CD4-positive, alpha-beta T cell treated with Interleukin-1 beta for 1 hour (primary cell): ENCODE data around the gene RAP2C.

Source experiments
- DNase-seq, 2 donors: peaks; one replicate each; pipeline ENCODE4 v3.0.0-alpha.2; 2020 to 2022

Gene RAP2C

DNA sequence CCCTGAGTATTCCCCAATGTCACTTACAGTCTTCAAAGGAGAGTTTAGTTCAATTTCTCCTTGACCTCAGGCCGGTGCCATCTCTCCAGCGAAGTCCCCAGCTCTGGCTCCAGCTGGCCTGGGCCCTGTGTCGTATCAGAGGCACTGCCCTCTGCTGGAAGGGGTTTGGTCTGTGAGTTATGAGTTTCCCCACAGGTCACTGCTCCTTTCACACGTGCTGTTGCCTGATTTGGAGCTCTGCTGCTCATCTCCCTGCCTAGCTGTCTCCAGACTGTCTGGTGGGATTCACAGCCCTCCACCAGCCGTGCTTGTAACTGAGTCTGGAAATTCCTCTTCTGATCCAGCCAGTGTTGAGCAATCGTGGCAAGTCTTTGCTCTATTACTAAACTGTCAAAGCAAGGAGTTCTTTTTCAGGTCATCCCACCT is at the start of gene RAP2C:
Gene RAP2C (minus strand): TSS at position 105 of the 426 bp plus-strand sequence. CDS start 2,179 bp downstream, outside the sequence.
- peak; percentile 73 to 74 for DNase-seq

DNA sequence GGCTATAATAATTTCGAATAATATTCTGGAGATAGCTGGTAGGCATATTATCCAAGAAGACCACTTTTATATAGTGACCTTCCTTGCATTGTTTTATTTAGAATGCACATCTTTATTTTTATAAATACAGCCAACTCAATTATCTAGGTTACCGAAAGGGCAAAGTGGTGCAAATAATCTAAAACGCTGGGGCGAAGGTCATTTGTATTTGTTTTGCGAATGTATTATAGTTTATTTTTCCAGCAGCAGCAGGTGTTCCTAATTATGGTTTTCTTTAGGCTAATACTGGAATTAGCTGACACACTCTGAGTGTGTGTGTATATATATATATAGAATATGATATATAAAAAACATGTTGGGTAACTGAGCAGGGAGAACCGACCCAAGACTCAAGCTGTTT is 48.1 kb upstream of the RAP2C start:
- DNase-seq, result no peak

DNA sequence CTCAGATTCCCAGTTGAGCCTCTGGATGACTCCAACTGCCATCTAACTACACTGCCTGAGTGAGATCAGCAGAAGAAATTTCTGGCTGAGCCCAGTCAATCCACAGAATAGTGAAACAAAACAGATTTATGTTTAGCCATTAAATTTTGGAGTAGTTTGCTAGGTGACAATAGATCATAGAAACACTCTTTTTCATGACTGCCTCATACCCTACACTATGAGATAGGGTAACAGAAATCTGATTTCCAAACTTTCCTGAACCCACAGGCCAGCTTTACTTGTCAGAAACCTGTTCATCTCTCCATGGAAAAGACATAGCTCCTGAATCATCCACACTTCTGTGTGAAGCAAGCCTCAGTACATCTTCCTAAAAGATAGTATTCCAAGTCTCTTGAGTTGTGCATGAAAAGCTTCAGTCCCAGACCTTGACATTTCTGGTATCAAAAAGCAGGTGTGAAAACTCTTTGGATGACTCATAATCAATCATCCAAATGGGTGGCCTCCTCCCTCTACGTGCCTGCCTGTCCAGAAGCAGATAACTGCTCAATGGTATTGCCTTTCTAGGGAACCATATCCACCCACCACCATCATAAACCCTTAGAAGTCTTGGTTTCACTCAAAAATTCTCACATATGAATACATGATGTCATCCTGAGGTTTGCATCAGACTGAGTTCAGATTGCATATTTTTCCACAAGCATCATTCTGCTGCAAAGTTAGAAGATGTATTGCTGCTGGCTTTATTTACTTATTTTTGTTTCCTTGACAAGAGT is 47.5 kb upstream of the RAP2C start:
- no peak for DNase-seq

DNA sequence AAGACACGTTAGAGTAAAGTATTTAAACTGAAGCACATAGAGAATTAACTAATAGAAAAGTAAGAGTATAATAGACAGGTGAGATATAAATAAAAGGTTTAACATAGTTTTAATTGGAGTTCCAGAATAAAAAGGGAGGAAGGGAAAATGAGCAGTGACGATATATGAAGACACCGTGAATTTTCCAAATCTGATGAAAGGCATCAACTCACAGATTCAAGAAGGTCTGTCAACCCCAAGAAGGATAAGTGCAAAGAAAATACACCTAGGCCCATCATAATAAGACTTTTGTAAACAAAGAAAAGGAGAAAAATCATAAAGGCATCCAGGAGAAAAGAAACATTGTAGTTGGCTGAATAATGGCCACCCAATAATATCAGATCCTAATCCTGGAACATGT is 43.9 kb upstream of the RAP2C start:
- DNase-seq, result no peak

DNA sequence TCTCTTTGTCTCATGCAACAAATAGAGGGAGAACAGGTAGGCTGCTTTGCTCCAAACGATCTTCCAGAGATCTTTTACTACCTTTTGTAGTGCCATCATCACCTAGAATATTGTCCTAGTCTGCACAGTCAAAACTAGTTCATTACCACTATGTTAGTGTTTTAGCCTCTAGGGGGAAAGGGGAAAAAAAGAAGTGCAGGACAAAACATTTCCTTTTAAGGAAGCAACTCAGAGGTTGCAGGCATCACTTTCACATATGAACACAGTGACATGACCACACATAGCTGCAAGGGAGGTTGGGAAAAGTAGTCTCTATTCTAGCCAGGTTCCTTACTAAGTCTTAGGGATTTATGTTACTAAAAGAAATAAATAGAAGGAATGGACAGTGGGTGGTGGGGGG is 39.3 kb upstream of the RAP2C start:
- no peak for DNase-seq

DNA sequence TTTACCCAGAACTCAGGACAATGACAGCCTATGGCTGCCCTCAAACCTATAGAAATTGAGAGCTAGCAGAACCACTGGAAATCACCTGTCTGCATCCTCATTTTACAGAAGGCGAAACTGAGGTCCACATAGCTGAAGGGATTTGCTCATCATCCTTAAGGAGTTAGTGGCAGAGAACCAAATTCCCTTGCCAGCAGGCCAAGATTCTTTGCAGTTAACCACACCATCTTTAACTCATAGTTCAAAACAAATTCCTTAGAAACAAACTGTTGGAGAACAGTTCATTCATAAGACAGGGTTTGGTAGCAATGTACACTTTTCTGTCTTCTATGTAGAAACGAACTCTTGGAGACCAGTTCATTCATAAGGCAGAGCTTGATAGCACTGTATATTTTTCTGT is 37.9 kb upstream of the RAP2C start:
- no peak for DNase-seq

DNA sequence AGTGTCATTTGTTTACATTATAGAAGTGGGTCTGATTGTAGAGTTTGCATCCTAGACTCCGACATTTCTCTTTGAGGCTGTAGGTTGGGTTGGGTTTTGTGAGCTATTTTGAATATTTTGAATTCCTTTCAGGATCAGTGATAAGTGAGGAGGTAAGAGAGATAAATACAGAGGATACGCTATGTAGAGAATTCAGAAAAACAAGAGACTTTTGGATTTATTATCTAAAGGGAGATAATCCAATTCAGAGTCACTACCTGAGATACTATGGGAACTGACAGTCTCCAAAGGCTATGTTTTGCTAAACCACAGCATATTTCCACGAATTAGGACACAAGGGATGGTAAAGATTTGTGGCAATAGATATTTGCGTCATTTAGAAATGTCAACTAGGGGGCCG is 16.9 kb upstream of the RAP2C start:
- DNase-seq, result no peak

DNA sequence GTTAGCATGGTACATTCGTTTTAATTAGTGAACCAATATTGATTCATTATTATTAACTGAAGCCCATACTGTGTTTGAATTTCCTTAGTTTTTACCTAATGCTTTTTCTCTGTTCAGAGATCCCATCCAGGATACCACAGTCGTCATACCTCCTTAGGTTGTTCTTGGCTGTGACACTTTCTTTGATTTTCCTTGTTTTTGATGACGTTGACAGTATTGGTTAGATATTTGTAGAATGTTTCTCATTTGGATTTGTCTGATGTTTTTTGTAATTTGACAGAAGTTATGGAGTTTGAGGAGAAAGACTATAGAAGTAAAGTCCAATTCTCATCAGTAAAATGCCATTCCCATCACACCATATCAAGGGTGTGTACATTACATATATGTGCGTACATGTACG is 16.2 kb upstream of the RAP2C start:
- DNase-seq, result no peak

DNA sequence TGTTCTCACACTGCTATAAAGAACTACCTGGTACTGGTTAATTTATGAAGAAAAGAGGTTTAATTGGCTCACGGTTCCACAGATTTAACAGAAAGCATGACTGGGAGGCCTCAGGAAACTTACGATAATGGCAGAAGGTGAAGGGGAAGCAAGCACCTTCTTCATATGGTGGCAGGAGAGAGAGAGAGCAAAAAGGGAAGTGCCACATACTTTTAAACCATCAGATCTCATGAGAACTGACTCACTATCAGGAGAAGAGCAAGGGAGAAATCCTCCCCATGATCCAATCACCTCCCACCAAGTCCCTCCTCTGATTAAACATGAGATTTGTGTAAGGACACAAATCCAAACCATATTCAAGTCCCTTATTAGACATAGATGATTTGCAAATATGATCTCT is 12.3 kb upstream of the RAP2C start:
- DNase-seq, result no peak

DNA sequence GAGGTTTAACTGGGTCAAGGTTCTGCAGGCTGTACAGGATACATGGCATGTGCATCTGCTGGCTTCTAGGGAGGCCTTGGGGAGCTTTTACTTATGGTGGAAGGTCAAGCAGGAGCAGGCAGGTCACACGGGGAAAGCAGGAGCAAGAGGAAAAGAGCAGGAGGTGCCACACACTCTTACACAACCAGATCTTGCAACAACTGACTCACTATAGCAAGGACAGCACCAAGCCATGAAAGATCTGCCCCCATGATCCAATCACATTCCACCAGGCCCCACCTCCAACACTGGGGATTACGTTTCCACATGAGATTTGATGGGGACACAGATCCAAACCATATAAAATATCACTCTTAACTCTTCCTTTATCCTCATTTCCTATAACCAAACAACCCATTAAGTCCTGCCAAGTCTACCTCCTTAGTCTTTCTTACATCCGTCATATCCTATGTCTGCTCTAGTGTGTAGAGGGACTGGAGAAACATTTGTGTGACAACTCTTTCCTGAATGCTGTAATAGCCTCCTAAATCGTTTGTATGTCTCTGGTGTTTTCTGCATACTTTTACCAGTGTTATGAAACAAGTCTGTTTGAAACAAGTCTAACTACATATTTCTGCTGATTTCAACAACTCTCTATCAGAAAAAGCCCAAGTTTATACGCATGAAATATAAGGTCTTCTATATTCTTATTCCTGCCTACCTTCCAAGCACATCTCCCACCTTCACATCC is 8.3 kb upstream of the RAP2C start:
- no peak for DNase-seq

DNA sequence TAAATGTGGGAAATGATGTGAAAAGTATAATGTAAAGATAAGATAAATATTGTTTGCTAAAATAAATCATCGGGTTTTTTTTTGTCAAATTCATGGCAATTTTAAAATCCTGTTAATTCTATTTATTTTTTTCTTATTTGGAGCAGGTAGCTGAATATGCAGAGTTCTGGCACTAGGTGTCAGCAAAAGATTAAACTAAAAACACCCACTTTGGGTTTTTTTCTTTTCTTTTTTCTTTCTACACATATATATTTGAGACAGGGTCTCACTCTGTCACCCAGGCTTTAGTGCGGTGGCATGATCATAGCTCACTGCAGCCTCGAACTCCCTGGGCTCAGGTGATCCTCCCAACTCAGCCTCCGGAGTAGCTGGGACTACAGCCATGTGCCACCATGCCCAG is 6.9 kb upstream of the RAP2C start:
- no peak for DNase-seq

DNA sequence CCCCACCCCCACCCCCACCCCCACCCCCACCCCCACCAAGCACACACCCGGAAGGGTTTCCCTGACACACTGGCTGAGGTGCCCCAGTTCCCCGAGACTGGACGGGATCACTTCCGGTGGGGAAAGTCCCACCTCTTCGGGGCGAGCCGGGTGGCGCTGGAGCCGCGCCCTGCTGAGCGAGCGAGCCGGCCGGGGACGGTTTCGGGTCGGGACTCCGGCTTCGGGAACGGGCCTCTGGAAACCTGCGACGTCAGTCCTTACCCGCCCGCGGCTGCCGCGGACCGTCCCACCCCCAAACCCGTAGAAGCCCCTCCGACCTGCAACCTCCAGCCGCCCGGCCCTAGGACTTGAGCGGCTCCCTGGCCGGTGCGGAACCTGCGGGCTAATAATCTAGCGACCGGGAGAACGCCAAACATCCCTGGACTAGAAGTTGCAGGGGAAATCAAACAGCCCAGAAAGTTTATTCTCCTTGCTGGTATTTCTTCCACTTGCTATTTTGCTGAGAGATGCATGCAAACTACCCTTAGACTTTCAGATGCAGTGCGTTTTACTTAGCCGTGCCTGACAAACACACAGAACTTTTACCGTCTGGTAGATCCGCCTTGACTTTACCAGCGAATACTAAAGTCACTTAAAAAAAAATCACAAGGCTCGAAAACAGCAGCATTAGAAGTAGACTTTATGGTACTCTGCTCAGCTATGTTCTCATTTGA is 991 bp downstream of the RAP2C start:
- DNase-seq, result peak; percentile 87 to 88

DNA sequence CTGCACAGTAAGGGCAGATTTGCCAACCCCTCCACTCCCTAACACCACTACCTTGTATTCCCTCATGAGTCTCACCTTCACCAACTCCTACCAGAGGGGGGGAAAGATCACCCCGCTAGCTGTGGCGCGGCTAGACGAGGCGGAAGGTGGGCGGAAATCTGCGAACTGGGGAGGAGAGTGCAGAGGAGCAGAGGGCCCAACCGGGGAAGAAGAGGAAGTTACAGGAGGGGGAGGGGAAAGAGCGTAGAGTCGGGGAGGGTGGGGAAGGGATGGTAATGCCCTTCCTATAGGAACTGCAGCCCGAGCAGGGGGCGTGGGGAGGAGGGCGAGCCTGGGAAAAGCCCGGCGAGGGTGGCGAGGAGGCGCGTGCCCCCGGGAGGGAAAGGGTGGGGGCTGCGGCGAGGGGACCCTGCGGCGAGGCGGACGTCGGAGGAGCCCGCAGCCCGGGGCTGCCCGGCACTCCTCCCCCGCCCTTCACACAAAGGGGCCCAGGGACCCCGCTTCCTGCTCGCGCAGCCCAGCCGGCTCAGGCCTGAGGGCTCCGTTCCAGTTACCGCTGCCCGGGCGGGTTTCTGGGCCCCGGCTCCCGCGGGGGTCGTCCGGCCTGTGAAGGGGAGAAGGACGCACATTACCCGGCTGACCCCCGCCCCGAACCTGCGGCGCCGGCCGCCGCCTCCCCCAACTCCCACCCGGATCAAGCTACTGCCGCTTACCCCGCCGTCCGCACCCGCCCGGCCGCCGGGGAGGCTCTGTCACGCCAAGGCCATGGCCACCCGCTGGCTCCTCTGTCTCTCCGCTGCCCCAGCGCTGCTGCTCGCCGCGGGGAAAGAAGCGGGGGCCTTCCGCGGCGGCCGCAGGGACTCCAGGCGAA is 1.8 kb downstream of the RAP2C start:
- DNase-seq, result peak; percentile 83 to 85

DNA sequence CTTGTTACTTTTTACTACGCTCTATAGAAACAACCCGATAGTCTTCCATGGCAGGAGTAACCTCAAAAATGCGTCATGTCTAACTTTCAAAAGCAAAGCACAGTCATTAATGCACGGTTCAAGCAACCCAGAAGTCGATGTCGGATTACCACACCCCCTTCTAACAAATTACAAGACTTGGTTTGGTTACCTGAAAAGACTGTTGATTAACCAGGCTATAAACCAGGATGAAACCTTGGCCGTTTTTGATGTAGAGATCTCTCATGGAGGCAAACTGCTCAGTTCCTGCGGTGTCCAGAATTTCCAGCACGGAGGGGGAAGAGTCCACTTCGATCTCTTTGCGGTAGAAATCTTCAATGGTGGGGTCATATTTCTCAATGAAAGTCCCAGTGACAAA is 2.4 kb downstream of the RAP2C start:
- DNase-seq, result peak; percentile 24 to 43

DNA sequence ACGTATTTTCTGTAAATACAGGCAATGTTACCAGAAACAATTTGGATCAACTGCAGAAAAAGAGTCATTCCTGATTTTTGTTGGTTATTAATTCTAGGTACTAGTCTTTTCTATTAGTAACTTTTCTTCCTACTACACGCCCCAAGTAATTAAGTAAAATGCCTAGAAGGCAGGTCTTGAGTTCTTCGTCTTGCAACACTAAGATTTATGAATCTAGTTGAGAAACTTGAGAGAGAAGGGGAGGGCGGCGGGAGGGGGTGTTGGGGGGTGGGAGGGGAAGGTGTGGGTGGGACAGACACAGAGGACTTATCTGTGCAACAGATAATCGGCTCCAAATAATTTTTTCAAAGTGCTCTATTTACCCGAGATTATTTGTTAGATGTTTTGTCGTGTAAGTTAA is 3.0 kb downstream of the RAP2C start:
- DNase-seq, result no peak

DNA sequence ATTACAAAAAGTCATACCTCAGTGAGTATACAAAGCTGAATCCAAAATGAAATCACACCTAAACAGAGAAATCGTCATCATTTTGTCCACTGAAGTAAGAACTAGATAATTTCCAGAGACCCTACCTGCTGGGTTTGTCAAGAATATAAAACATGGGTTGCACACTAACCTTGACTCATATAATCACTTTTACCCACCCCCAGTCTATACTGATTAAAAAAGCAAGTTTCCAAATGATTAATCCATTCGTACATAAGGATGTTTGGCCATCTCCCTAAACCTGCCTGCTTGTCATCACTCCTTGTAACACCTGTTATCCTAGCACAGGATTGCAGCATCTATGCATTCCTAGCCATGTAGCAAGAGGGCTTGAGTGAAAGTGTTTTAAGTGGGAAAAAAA is 4.7 kb downstream of the RAP2C start:
- DNase-seq, result no peak

DNA sequence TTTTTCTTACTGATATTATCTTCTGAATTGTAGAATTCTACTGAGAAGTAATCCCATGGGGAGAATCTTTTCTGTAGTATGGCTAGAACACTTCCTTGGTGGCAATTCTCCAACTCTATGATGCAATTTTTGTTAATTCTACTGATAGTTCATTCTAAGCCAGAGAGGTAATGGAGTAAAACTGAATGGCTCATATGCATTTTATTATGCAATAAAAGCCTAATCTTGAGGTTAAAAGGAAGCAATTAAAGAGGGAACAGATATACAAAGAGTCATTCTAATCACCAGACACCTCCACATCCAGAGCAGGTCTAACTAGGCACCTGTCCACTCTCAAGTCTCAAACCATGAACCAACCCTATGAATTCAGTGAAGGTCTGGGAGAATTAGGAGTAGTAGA is 9.7 kb downstream of the RAP2C start:
- DNase-seq, result no peak

DNA sequence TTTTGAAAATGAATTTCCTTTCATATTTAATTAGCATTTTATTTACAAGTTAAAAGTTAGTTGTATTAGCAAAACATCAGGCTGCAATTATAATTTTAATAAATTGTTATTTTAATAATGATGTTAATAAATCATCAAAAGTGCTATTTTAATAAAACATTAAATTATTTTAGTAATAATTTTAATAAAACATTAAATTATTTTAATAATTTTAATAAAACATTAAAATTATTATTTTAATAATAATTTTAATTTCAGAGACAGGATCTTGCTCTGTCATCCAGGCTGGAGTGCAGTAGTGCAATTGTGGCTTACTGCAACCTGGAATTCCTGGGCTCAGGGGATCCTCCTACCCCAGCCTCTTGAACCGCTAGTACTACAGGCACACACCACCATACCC is 10.8 kb downstream of the RAP2C start:
- DNase-seq, result no peak

DNA sequence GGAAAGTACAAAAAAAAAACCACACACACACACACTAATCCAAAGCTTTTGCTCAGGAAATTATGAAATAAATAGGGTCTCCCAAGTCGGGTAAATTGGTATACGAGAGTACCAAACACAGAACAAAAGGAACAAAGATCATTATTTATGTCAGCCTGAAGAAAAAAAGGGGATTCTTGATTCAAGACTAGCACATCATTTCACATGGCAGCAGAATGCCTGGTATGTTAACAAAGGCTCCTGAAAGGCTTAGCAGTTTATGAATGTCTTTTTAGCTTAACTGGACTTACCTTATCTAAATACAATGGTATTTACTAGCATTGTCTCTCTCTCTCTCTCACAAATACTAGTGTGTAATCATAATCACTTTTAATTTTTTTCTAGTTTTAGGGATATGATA is 11.3 kb downstream of the RAP2C start:
- DNase-seq, result no peak

DNA sequence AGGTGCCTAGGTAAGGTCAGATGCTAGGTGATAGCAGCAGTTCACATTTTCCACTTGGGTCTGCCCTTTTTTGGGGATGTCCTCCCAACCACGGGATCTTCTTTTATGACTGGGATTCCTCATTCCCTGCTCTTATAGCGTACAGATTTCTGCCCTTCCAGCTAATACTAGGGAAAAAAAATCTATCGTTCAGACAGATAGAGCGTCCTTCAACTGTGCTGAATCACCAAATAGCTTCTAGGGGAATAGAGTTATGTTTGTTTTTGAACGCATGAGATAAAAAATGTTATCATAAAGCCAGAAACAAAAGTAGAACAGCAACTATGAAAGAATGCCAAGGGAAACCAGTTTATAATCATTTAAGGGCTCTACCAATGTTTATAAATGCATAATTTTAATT is 13.0 kb downstream of the RAP2C start:
- DNase-seq, result no peak

DNA sequence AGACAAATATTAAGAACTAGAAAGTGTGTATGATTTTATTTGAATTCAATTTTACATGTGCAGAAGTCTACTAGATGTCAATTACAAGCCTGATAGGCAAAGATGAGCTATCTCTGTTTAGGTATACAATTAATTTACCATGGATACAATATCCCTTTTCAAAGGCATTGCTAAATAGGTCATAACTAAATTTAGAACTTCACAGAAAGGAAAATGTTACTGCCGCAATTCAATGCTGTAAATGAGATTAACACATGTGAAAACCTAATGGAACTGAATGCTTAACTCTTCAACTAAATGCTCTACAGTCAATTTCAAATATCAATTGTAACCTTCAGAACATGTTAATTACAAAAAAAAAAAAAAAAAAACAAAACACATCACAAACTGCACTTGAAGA is 14.6 kb downstream of the RAP2C start:
- DNase-seq, result no peak

DNA sequence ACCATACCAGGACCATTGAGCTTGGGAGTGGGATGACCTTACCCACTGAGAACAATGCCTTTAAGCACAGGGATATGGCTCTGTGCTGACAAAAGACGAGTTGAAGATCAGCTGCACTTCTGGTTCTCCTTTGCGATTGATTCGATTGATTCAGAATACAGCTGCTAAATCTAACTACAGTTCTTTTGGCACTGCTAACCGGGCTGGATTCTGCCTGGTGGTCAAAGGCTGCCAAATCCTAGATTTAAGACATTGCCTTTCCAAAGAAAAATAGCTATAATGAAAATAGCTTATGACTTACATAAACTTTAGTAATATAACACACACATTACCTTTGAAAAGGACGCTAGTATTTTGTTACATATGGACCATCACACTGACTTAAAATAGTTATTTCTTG is 18.3 kb downstream of the RAP2C start:
- DNase-seq, result no peak

DNA sequence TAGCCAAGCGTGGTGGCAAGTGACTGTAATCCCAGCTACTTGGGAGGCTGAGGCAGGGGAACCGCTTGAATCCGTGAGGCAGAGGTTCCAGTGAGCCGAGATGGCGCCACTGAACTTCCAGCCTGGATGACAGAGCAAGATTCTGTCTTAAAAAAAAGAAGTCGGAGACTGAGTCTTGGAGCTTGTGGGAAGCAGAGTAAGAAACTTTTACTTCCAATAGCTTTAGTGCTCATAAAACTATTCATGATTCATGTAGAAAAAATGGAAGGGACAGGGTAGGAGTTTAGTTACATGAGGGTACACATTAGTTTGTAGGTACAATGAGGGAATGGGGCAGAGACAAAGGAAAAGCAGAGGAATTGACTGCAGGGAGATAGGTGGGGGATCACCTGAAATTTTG is 19.3 kb downstream of the RAP2C start:
- DNase-seq, result no peak
